Measurements from ENCODE around the gene C19orf85. TPM values are rescaled to one million over a fixed set of nuclear protein-coding genes. Genes with fewer than 3 reads are reported as not detected.

Gene C19orf85
- total and polyA plus RNA-seq, 12 donors, result not detected

GRCh38 chr19:55488986-55489710 is 24.6 kb upstream of the C19orf85 start:
- Histone ChIP-seq H3K27me3 (peaks cover 0 to 19% (median 4%) of the 10 kb centered on the region in 7 donors), H3K36me3 (no peaks in the 10 kb centered on the region), H3K9me3 (no peaks in the 10 kb centered on the region), H3K4me3 (peak overlapping the region in 1 of 10 donors; percentile 30), H3K4me1 (peaks cover 30 to 65% (median 51%) of the 10 kb centered on the region in 9 donors), H3K27ac (peak overlapping the region in 8 of 10 donors; percentile 10 to 86 (median 38))
- TF ChIP-seq CTCF (IDR thresholded peaks at IDR 0.05), result no peak
- WGBS, 2 donors, result 70 to 75% methylated on average over 34 to 36 of the region's 36 CpGs
- DNase-seq (no peak), ATAC-seq (no peak)
- intact Hi-C loops (cut with DNase I), result no loop called here

- WGBS, 2 donors, result 15 to 17% methylated on average over 15 to 17 of the region's 21 CpGs
- peak within 1 kb of the TSS in 6 of 10 donors; percentile 9 to 38 (median 30) for H3K4me3 ChIP-seq
- peaks cover 0 to 9% (median 4%) of the 10 kb centered on the region in 7 donors for H3K27me3 ChIP-seq
- H3K27ac ChIP-seq, result peak within 1 kb of the TSS; percentile 78 to 95 (median 88)
- H3K4me1 ChIP-seq, result peaks cover 28 to 67% (median 50%) of the 10 kb centered on the region in 9 donors
- TF ChIP-seq CTCF (IDR thresholded peaks at IDR 0.05), result no peak
- DNase-seq (peak in 1 of 2 donors; percentile 61), ATAC-seq (peak in 5 of 8 donors; percentile 5 to 18 (median 7))
- no peaks in the 10 kb centered on the region for H3K9me3 ChIP-seq
- intact Hi-C loops (cut with DNase I), result no loop called here
- H3K36me3 ChIP-seq, result peaks cover 0 to 5% (median 0%) of the 10 kb centered on the region in 9 donors
These were observed 23.6 kb upstream of the C19orf85 start, which contains the start of gene SSC5D for GRCh38 chr19:55487924-55488687. SSC5D (plus strand) TSS chr19:55488436; CDS start chr19:55488590, 154 bp downstream.

- TF ChIP-seq CTCF (IDR thresholded peaks at IDR 0.05), result no peak
- peak overlapping the region; percentile 78 to 95 (median 88) for H3K27ac ChIP-seq
- intact Hi-C loops (cut with DNase I), result no loop called here
- H3K4me1 ChIP-seq, result peaks cover 27 to 60% (median 46%) of the 10 kb centered on the region in 9 donors
- H3K36me3 ChIP-seq, result peaks cover 0 to 13% (median 6%) of the 10 kb centered on the region in 9 donors
- DNase-seq (peak in 1 of 2 donors; percentile 89), ATAC-seq (peak; percentile 20 to 81 (median 63))
- no peaks in the 10 kb centered on the region for H3K9me3 ChIP-seq
- WGBS, 2 donors, result 34 to 39% methylated on average over 27 of the region's 27 CpGs
- peak overlapping the region in 6 of 10 donors; percentile 9 to 31 (median 26) for H3K4me3 ChIP-seq
- H3K27me3 ChIP-seq, result peaks cover 0 to 4% (median 0%) of the 10 kb centered on the region in 7 donors
These were observed 22.7 kb upstream of the C19orf85 start for GRCh38 chr19:55486971-55487923.

All from heart right ventricle (tissue), 16 donors.